Ishikawa (cell line): ENCODE results near the gene CKMT2.

ENCODE experiments used
- CEBPB ChIP-seq: IDR thresholded peaks from 2 replicates; pipeline ENCODE4 v1.6.1; 2012
- REST ChIP-seq: IDR thresholded peaks from 2 replicates; pipeline ENCODE4 v1.6.1; 2012; ENCODE audit warnings: low read depth, mild to moderate bottlenecking
- TAF1 ChIP-seq: IDR thresholded peaks from 2 replicates; pipeline ENCODE4 v1.6.1; 2012; ENCODE audit warnings: low read depth, mild to moderate bottlenecking
- TCF12 ChIP-seq: IDR thresholded peaks from 2 replicates; pipeline ENCODE4 v1.6.1; 2012; ENCODE audit warnings: low read depth
- TEAD4 ChIP-seq: IDR thresholded peaks from 2 replicates; pipeline ENCODE4 v1.6.1; 2012

GRCh38 chr5:81225463-81225862, 7.7 kb upstream of the CKMT2 start:
- TF ChIP-seq TEAD4, result no peak
- TF ChIP-seq TCF12, result no peak
- no peak for TF ChIP-seq TAF1
- TF ChIP-seq CEBPB, result no peak
- no peak for TF ChIP-seq REST
